ENCODE measurements around the gene E2F8.

DNA sequence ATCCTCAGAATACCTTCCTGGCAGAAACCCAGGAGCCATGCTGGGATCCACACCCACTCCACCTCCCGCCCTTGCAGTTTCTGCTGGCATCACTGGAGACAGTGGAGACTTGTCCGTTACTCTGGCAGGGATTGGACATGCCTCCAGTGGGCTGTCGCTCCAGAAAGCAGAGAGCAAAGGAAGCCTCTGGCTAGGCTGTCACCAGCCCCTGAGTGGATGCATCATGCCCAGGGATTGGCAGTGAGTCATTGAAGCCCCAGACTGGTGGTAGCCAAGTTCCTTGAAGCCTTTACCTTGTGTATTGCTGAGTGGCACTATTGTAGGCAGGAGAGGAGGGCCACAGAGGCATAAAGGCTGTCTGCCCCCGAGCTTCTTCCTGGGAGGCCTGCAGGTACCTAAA, 34.8 kb upstream of the E2F8 start:
- TF ChIP-seq, protein P1, sequence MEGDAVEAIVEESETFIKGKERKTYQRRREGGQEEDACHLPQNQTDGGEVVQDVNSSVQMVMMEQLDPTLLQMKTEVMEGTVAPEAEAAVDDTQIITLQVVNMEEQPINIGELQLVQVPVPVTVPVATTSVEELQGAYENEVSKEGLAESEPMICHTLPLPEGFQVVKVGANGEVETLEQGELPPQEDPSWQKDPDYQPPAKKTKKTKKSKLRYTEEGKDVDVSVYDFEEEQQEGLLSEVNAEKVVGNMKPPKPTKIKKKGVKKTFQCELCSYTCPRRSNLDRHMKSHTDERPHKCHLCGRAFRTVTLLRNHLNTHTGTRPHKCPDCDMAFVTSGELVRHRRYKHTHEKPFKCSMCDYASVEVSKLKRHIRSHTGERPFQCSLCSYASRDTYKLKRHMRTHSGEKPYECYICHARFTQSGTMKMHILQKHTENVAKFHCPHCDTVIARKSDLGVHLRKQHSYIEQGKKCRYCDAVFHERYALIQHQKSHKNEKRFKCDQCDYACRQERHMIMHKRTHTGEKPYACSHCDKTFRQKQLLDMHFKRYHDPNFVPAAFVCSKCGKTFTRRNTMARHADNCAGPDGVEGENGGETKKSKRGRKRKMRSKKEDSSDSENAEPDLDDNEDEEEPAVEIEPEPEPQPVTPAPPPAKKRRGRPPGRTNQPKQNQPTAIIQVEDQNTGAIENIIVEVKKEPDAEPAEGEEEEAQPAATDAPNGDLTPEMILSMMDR (IDR thresholded peaks at IDR 0.05; ENCODE audit: low read depth, low read length, poor library complexity, severe bottlenecking): no peak
- TF ChIP-seq EZH2phosphoT487 (IDR thresholded peaks at IDR 0.05; ENCODE audit: borderline replicate concordance, low read length): no peak
